ENCODE data around the gene H2BK1.

- TF ChIP-seq CTCF (IDR thresholded peaks at IDR 0.05) (no peak), POLR2AphosphoS5 (IDR thresholded peaks at IDR 0.05) (no peak)
These were observed 2.3 kb upstream of the H2BK1 start for GRCh38 chr7:151212626-151213025.

All from upper lobe of left lung (tissue), 4 donors.